HEK293 (cell line): ENCODE results near the gene STPG3.

ENCODE experiments used
- GLI2 ChIP-seq: fragments of 450-650 bp; formaldehyde crosslinking; IDR thresholded peaks from 2 replicates; pipeline ENCODE4; 2017; ENCODE audit warnings: missing biosample characterization, missing genetic modification characterization, low read depth, borderline replicate concordance
- TCF7L2 ChIP-seq: IDR thresholded peaks from 2 replicates; pipeline ENCODE4 v1.6.1; 2011; ENCODE audit warnings: low read depth, mild to moderate bottlenecking, inconsistent platforms, low read length, moderate library complexity, borderline replicate concordance
- ZBTB1 ChIP-seq: fragments of 450-650 bp; formaldehyde crosslinking; IDR thresholded peaks from 2 replicates; pipeline ENCODE4 v1.5.1; 2016; ENCODE audit warnings: missing biosample characterization, missing genetic modification characterization
- ZNF10 ChIP-seq: fragments of 450-650 bp; formaldehyde crosslinking; IDR thresholded peaks from 2 replicates; pipeline ENCODE4 v1.5.1; 2017; ENCODE audit warnings: missing biosample characterization, missing genetic modification characterization
- ZNF157 ChIP-seq: fragments of 450-650 bp; formaldehyde crosslinking; IDR thresholded peaks from 2 replicates; pipeline ENCODE4 v1.5.1; 2016; ENCODE audit warnings: missing biosample characterization, missing genetic modification characterization
- ZNF521 ChIP-seq: fragments of 450-650 bp; formaldehyde crosslinking; IDR thresholded peaks from 2 replicates; pipeline ENCODE4 v1.5.1; 2017; ENCODE audit warnings: missing biosample characterization, mild to moderate bottlenecking, missing genetic modification characterization
- ZNF792 ChIP-seq: fragments of 450-650 bp; formaldehyde crosslinking; IDR thresholded peaks from 2 replicates; pipeline ENCODE4 v1.5.1; 2016; ENCODE audit warnings: missing biosample characterization, missing genetic modification characterization
- TF ChIP-seq, protein P1 (sequence below): fragments of 450-650 bp; formaldehyde crosslinking; IDR thresholded peaks from 2 replicates; pipeline ENCODE4 v1.5.1; 2016; ENCODE audit warnings: missing biosample characterization, missing genetic modification characterization
- TF ChIP-seq, protein P2 (sequence below): fragments of 450-650 bp; formaldehyde crosslinking; IDR thresholded peaks from 2 replicates; pipeline ENCODE4 v1.5.1; 2016; ENCODE audit warnings: missing biosample characterization, missing genetic modification characterization
- TF ChIP-seq, protein P3 (sequence below): fragments of 450-650 bp; formaldehyde crosslinking; IDR thresholded peaks from 2 replicates; pipeline ENCODE4 v1.5.1; 2016; ENCODE audit warnings: missing biosample characterization, missing genetic modification characterization

DNA sequence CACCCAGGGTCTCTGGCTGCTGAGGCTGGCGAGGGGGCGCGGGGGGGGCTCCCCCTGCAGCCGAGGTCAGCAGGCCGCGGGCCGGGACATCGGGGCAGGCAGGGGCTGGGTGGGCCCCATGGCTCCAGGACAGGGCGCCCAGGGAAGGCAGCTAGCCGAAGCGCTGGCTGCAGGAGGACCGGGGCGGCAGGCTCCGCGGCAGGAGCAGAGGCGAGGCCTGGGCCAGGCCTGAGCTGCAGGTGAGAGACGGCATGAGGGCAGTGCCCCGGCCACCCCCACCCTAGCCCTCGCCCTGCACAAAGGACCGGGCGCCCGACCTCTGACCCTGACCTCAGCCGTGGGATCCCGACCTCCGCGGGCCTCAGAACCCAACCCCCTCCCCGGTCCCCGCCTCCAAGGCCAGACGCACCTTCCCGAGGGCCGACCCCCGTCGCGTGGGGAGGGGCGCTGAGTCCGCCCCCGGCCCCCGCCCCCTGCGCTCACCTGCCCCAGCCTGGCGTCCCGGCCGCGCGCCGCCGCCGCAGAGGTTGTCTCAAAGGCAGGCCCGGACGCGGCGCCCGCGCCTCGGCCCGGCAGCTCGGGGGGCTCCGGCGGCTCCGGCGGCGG lies 29.5 kb upstream of the STPG3 start:
- TF ChIP-seq, protein P1, sequence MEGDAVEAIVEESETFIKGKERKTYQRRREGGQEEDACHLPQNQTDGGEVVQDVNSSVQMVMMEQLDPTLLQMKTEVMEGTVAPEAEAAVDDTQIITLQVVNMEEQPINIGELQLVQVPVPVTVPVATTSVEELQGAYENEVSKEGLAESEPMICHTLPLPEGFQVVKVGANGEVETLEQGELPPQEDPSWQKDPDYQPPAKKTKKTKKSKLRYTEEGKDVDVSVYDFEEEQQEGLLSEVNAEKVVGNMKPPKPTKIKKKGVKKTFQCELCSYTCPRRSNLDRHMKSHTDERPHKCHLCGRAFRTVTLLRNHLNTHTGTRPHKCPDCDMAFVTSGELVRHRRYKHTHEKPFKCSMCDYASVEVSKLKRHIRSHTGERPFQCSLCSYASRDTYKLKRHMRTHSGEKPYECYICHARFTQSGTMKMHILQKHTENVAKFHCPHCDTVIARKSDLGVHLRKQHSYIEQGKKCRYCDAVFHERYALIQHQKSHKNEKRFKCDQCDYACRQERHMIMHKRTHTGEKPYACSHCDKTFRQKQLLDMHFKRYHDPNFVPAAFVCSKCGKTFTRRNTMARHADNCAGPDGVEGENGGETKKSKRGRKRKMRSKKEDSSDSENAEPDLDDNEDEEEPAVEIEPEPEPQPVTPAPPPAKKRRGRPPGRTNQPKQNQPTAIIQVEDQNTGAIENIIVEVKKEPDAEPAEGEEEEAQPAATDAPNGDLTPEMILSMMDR (tag by site-specific recombination): no peak
- TF ChIP-seq ZNF792 (tag by site-specific recombination) (no peak), TCF7L2 (no peak), GLI2 (tag by site-specific recombination) (no peak), ZNF521 (tag by site-specific recombination) (no peak), ZNF10 (tag by site-specific recombination) (no peak), ZBTB1 (no peak), ZNF157 (no peak)
- TF ChIP-seq, protein P2, sequence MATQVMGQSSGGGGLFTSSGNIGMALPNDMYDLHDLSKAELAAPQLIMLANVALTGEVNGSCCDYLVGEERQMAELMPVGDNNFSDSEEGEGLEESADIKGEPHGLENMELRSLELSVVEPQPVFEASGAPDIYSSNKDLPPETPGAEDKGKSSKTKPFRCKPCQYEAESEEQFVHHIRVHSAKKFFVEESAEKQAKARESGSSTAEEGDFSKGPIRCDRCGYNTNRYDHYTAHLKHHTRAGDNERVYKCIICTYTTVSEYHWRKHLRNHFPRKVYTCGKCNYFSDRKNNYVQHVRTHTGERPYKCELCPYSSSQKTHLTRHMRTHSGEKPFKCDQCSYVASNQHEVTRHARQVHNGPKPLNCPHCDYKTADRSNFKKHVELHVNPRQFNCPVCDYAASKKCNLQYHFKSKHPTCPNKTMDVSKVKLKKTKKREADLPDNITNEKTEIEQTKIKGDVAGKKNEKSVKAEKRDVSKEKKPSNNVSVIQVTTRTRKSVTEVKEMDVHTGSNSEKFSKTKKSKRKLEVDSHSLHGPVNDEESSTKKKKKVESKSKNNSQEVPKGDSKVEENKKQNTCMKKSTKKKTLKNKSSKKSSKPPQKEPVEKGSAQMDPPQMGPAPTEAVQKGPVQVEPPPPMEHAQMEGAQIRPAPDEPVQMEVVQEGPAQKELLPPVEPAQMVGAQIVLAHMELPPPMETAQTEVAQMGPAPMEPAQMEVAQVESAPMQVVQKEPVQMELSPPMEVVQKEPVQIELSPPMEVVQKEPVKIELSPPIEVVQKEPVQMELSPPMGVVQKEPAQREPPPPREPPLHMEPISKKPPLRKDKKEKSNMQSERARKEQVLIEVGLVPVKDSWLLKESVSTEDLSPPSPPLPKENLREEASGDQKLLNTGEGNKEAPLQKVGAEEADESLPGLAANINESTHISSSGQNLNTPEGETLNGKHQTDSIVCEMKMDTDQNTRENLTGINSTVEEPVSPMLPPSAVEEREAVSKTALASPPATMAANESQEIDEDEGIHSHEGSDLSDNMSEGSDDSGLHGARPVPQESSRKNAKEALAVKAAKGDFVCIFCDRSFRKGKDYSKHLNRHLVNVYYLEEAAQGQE: no peak
- TF ChIP-seq, protein P3, sequence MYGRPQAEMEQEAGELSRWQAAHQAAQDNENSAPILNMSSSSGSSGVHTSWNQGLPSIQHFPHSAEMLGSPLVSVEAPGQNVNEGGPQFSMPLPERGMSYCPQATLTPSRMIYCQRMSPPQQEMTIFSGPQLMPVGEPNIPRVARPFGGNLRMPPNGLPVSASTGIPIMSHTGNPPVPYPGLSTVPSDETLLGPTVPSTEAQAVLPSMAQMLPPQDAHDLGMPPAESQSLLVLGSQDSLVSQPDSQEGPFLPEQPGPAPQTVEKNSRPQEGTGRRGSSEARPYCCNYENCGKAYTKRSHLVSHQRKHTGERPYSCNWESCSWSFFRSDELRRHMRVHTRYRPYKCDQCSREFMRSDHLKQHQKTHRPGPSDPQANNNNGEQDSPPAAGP: no peak
